Glomerular endothelial cell (primary cell): ENCODE measurements around the gene YARS1. TPM values are rescaled to one million over a fixed set of nuclear protein-coding genes. Genes with fewer than 3 reads are reported as not detected.

Experiments used
- DNase-seq: peaks from one replicate; pipeline ENCODE4 v3.0.0-alpha.2; 2011; ENCODE audit warnings: low read depth, low spot score; ENCODE audit errors: extremely low read depth
- total RNA-seq: library from RNA; depleted of rRNA; stranded (reverse); fragments of >200 nt; gene quantifications from 2 replicates; pipeline ENCODE4 v1.2.3, GENCODE V29; 2015

The YARS1 gene
- total RNA-seq, 1 donor from 2014 or later = 74.8 TPM

DNA sequence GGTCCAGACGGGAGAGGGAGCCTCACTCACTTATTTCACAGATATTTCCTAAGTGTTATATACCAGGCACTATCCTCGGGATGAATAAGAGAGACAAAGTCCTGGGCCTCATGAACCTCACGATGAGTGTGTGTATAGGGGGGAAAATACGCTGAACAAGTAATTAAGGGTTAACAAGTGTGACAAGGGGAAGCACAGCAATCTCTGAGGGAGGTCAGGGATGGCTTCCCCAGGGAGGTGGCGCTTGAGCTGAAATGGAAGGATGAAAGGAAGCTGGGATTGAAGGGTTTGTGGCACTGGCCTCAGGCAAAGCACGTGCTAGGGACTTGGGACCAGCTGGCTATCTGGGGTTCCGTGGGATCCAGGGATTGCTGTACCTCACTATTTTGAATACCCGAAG lies 68.2 kb downstream of the YARS1 start:
- DNase-seq = no peak

DNA sequence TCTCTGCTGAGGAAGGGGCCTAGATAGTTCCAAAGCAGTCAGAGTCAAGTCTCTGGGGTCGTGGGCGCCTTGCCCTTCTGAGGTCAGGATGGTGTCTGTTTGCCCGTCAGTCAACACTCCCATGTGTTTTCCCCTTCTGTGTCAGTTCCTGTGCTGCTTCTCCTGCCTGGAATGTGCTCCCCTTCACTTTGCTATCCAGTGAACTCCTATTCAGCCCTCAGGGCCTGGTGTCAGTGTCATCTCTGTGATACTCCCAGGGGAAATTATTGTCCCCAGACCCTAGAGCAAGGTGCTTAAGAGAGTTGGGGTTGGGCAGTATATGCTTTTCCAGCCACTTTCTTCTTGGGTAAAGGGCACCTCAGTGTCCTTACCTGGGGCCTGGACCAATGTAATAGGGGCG lies 68.8 kb downstream of the YARS1 start:
- DNase-seq = no peak

DNA sequence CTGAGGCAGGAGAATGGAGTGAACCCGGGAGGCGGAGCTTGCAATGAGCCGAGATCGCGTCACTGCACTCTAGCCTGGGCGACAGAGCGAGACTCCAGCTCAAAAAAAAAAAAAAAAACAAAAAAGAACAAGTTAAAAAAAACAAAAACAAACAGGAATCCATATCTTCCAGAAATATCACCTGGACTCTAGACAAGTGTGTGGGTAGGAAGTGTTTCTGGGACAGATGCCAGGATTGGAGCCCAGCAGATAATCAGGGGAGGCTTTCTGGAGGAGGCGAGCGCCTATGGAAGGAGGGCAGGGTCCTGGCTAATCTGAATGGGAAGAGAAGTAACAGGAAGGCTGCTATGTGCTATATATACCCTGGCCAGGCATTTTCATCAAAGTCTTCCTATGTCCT lies 71.0 kb downstream of the YARS1 start:
- DNase-seq = no peak

DNA sequence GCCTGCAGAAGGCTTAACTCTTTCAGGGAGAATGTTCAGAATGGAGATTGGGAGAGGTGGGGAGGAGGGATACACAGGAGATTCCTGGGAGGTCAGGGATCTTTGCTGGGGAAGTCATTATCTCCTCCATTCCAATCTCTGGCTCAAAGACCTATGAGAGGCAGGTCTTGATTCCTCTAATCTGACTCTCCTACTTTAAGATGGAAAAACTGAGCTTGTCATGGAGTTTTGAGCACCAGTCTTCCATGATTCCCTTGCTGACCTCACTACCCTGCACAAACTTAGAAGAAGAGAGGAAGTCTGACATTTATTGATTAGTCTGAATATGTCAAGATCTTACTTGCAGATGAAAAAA lies 73.1 kb downstream of the YARS1 start:
- no peak for DNase-seq

DNA sequence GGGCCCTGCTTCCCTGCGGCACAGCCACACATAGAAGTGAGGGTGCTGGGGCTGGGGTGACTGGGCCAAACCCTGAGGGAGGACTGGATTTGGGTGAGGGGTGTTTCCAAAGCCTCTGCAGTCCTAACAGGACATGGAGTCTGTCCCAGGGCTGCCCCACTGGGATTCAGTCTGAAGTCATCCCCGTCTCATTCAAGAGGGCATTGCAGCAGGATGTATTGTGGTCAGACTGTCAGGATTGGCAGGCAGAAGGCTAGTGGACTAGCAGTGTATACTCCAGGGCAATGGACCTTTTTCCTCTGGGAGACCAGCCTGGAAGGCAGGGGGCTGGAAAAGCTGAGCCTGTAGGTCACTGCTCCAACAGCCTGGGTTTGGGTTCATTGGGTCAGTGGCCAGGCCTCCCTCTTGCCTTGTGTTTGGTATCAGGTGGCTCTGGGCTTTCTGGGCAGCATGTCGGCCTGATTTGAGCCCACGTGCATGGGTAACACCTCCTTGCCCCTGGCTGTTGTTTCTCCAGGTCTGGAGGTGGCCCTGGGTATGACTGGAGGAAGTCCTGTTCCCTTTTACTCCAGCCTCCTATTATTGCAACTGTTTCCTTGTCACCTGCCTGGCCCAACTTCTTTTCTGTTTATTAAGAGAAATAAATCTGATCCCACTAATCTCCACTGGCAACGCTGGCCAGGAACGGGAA lies 73.6 kb downstream of the YARS1 start:
- no peak for DNase-seq

DNA sequence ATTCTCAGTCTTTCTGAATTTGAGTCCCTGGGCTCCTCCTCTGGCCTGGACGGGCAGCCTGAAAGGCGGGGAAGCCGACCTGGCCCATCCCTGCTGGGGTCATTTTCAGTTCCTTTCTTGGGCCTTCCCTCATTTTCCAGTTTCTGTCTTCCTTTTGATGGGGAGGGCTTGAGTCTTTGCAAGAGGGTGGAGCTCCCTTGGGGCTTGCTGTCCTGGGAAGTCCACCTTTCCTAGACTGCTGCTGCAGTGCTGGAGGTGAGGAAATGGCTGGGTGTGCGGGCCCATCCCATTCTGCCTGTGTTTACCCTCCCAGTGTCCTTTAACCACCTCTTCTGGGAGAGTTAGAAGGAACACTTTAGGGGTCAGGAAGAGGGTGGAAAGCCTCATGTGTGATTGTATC lies 74.2 kb downstream of the YARS1 start:
- no peak for DNase-seq

DNA sequence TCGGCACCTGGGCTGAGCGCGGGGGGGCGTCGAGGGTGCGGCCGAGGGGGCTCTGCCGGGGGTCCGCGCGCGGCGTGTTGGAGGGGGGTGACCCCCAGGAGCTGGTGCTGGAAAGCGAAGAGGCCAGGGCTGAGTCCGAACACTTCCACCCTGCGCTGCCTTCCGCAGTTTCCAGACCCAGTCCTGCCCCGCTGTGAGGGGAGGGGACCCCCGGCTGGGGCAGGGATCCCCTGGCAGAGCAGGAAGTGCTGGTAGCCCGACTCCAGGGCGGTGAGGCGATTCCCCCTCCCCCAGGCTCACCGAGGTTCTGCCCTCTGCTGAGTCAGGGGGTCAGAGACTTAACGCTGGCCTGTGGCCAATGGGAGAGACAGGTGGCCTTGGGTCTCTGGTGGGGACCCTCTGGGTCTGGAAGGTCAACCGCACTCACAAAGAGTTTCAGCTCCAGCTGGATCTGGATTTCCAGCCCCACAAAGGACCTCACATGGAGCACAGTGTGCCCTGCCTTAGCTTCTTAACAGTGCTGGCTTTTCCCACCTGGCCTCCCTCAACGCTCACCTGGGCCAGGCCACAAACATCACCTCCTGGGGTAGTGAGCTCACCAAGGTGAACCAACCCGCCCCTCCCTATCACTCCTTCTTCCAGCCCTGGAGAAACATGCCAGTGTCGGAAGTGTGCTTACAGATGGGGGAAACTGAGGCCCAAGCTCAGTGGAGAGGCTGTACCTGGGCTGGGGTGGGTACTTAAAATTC lies 74.8 kb downstream of the YARS1 start:
- DNase-seq = no peak

DNA sequence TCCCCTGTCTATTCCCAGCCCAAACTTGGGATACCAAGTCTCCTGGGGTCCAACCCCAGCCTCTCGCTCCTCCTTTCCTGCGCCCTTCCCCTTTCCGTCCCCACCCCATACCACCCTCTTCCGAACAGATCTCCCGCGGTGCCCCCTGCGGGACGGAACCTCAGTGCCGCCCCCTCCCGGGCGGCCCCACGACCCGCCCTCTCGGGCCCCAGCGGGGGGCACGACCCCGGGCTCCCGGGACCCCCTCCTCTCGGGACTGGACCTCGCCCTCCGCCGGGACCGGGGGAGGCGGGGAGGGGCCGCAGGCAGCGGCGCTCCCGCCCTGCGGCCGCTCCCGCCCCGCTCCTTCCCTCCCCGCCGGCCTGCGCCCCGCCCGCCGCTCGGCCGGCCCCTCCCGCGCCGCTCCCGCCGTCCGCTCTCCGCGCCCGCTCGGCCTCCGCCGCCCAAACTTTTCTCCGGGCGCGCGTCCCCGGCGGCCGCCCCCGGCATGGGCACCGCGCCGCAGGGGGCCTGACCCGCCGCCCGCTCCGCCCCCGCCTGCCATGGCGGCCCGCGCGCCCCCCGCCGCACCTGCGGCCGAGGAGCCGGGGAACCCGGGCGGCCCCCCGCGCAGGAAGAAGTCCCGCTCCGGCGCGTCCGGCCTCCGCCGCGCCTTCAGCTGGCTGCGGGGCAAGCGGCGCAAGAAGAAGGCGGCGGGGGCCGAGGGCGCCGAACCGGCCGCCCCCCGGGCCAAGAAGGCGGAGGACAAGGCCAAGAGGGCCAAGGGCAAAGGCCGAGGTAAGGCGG lies 75.6 kb downstream of the YARS1 start:
- DNase-seq = no peak

DNA sequence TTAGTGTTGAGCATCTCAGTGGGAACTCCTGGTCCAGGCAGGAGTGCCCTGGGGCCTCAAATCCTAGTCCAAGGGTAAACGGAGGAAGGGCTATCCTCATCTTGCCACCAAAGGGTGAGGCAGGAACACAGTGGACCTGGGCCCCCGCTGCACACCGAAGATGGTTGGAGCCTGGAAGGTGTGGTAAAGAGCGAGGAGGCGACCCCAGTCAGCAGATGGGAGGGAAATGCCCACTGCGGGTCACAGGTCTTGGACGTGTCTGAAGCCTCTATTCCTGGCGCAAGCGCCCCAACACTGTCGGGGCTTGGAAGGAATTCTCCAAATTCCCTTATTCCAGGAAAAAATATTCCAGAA lies 76.1 kb downstream of the YARS1 start:
- no peak for DNase-seq

DNA sequence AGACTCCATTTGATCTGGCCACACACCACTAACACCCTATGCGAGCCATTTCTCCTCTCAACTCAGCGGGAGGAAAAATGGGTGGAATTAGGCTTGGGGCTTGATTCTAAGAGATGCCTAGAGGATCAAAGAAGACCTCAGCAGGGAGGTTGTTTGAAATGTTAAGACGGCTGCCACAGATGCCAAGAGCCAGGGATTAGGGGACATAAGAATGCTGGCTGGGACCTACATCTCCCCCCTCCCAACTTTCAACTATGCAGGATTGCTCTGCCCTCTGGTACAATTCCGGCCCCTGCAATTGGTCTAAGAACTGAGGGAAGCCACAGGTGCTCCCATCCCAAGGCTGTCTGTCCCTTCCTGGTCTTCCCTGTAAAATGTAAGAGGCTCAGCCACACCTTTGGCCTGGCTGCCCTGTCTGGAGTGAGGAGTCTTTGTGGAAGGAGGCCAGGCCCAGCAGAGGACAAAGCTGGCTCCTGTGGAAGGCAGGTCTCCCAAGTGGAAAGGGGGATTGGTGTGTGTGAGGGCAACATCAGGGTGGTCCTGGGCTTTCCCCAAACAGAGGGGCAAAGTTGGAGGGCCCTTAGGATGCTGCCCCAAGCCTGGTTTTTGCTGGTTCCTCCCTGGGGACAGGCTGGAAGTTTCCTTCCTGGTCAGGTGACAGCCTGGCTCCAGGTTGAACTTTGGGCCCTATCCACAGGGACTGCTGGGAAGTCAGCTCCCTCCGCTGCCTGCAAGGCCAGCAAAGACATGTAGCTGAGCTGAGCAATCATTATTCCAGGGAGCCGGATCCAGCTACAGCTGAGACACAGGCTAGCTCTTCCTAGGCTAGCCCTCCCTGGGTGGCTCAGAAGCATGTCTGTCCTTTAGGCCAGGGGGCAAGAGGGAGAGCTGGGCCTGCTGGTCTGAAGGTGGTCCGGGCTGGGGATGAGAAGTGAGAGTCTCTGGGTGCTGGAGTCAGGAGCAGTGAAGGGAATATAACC lies 80.1 kb downstream of the YARS1 start:
- no peak for DNase-seq

DNA sequence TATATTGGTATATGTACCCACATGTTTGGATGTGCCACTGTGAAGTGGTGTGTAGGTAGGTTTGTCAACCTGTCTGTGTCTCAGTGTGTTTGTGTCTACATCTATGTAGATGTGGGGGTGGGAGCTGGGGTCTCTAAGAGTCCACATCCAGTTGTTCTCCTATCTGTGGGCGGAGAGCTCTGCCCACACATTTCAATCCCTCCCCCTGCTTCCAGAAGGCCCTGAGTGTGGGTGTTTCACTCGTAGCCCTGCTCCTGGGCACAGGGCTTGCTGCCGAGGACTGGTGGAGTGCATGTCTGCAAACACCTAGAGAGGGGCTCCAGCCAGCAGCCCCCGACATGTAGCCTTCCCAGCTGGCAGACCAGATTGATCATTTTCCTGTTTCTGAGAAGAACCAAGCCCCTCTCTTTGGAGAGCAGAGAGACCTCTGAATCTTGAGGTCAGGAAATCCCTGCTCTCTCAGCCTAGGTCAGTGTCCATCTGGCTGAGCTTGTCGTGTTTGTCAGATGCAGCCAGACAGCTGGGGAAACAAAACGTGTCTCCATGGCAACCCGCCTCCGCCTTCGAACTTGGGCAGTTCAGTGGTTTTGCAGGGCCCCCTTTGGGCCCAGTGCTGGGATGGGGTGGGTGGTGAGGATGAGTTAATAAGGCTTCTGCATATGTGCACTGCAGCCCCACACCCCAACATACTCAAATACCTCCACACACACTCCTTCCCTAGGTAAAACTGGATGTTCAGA lies 83.4 kb downstream of the YARS1 start:
- no peak for DNase-seq

DNA sequence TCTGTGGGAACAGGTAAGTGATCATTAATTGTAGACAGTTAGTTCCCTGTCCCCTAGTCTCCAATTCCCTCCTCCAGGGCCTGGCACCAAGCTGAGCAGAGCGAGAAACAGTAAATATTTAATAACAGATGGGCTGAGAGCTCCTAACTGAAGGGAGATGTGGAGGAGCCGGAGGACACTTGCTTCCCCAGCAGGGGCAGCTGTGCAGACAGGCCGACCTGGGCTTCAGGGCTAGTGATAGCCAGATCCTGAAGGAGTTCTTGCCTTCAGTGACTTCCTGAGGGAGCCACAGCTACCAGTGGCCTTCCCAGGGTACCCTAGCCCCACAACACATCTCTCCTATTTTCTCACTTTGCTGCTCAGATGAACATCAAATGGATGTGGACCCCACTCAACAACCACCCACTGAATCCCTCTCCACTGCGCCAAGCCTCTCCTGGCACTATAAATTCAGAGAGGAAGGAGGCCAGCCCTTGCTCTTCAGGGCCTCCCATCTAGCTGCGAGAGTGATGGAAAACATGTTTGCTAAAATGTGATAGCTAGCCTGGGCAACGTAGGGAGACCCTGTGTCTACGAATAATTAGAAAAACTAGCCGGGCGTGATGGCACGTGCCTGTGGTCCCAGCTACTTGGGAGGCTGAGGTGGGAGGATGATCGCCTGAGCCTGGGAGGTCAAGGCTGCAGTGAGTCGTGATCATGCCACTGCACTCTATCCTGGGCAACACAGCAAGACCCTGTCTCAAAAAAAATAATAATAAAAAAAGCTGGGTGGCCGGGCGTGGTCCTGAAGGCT lies 87.7 kb downstream of the YARS1 start:
- no peak for DNase-seq

DNA sequence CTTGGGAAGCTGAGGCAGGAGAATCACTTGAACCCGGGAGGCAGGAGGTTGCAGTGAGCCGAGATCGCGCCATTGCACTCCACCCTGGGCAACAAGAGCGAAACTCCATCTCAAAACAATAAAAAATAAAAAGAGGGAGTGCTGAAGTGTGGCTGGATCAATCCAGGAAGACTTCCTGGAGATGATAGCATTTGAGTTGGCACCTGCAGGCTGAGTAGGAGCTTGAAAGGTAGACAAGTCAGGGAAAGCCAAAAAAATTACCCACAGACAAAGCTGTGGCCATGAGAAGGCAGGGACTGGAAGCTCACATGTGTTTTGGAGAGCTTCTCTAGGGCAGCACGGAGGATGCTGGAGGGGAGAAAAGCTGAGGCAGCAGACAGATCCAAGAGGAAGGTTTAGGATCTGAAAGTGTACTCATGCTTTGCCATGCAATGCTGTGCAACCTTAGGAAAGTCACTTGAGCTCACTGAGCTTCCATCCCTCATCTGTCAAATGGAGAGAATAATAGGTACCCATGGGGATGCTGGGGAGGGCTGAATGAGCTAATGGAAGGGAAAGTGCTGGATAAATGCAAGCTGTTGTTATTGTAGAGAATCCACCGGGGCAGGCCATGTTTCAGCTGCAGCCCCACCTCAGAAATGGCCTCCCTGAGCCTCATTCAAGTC lies 88.6 kb downstream of the YARS1 start:
- no peak for DNase-seq

DNA sequence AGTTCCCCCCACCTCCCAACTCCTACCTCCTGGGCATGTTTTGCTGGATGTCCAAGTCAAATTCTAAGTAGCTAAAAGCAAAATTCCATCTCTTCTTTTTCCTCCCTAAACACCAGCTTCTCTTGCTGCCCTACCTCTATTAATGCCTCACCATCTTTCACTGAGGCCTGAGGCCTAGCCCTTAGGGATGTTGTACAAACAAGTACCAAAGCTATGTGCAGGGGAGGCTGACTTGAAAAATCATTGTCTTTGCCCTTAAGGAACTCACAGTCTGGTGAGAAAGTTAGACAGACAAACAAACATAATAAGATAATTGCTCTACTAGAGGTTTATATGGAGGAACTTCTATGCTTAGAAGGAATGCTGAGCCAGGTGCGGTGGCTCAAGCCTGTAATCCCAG lies 89.3 kb downstream of the YARS1 start:
- DNase-seq = no peak

DNA sequence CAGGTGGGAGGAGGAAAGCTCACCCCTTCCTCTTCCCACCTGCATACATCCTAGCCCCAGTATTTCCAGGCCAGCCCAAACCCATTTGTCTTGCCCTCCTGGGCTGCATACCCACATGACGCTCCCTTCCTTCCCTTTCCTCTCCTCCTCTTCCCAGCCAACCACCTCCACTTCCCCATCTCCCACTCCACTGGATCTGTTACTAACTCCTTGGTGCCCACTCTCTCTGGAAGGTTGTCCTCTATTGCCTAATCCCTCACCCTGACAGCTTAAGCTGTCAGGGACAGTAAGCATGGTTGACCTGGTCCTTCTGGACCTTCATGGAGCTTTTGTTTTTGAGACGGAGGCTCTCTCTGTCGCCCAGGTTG lies 91.6 kb downstream of the YARS1 start:
- no peak for DNase-seq
